DND-41 (cell line): ENCODE results near the gene EVA1C.

Experiments
- ATAC-seq: fragments of 200-7000 bp; cut with Tn5 transposase; 3 replicates; pipeline ENCODE4 v1.9.1; 2021; ENCODE audit warnings: low read depth; ENCODE audit not compliant: insufficient read depth
- DNase-seq: peaks from one replicate; pipeline ENCODE4 v3.0.0-alpha.2; 2020
- H2AFZ ChIP-seq: 2 replicates; pipeline ENCODE4 v1.6.0; 2012; ENCODE audit warnings: low read depth, low read length
- H3K27ac ChIP-seq: 2 replicates; pipeline ENCODE4 v1.5.1; 2012; ENCODE audit warnings: low read length, inconsistent platforms
- H3K27me3 ChIP-seq: fragments of 200-600 bp; sonication (generic); 2 replicates; pipeline ENCODE4 v1.6.0; 2012; ENCODE audit warnings: low read length, mild to moderate bottlenecking, inconsistent platforms; ENCODE audit not compliant: insufficient read depth, poor library complexity
- H3K36me3 ChIP-seq: 2 replicates; pipeline ENCODE4 v1.5.1; 2012; ENCODE audit warnings: low read length, inconsistent platforms; ENCODE audit not compliant: insufficient read depth
- H3K4me1 ChIP-seq: 2 replicates; pipeline ENCODE4 v1.5.1; 2012; ENCODE audit warnings: mild to moderate bottlenecking, low read length; ENCODE audit not compliant: insufficient read depth
- H3K4me2 ChIP-seq: 2 replicates; pipeline ENCODE4 v1.6.0; 2012; ENCODE audit warnings: mild to moderate bottlenecking, moderate library complexity, low read length, inconsistent platforms; ENCODE audit not compliant: insufficient read depth
- H3K4me3 ChIP-seq, 2 experiments: fragments of 200-600 bp in 1 of 2; shearing (Covaris generic) in 1 of 2; 2 replicates each; pipeline ENCODE4 v1.5.1; 2012 to 2016; ENCODE audit warnings: inconsistent platforms in 2 of 2, low read length in 2 of 2, mild to moderate bottlenecking in 2 of 2, low read depth in 1 of 2, moderate library complexity in 1 of 2
- H3K79me2 ChIP-seq: 2 replicates; pipeline ENCODE4 v1.6.0; 2012; ENCODE audit warnings: low read length, inconsistent platforms; ENCODE audit not compliant: insufficient read depth
- H3K9ac ChIP-seq: 2 replicates; pipeline ENCODE4 v1.6.0; 2012; ENCODE audit warnings: low read depth, mild to moderate bottlenecking, inconsistent platforms, low read length, moderate library complexity
- H3K9me3 ChIP-seq: 2 replicates; pipeline ENCODE4 v1.5.1; 2012; ENCODE audit warnings: low read length, moderate library complexity, mild to moderate bottlenecking, inconsistent platforms; ENCODE audit not compliant: insufficient read depth, severe bottlenecking
- H4K20me1 ChIP-seq: 2 replicates; pipeline ENCODE4 v1.6.0; 2012; ENCODE audit warnings: low read length; ENCODE audit not compliant: insufficient read depth
- CTCF ChIP-seq: IDR thresholded peaks from 2 replicates; pipeline ENCODE4 v1.5.1; 2012; ENCODE audit warnings: borderline replicate concordance, low read length, moderate library complexity, mild to moderate bottlenecking; ENCODE audit not compliant: poor library complexity, severe bottlenecking; ENCODE audit errors: extremely low read depth
- EZH2 ChIP-seq: IDR thresholded peaks from 3 replicates; pipeline ENCODE4 v1.6.1; 2012; ENCODE audit warnings: borderline replicate concordance, low read depth, mild to moderate bottlenecking, moderate library complexity, low read length, inconsistent platforms; ENCODE audit not compliant: severe bottlenecking

The EVA1C gene

GRCh38 chr21:32424674-32425073 is 12.2 kb downstream of the EVA1C start:
- Histone ChIP-seq H3K27me3 (peaks cover 14% of the 10 kb centered on the region), H3K36me3 (no peaks in the 10 kb centered on the region), H2AFZ (no peak overlapping the region), H3K27ac (no peak overlapping the region), H4K20me1 (no peaks in the 10 kb centered on the region), H3K4me2 (no peak overlapping the region), H3K9me3 (peaks cover 2% of the 10 kb centered on the region), H3K79me2 (no peaks in the 10 kb centered on the region), H3K4me1 (no peaks in the 10 kb centered on the region), H3K4me3 (no peak overlapping the region), H3K9ac (no peak overlapping the region)
- TF ChIP-seq EZH2 (no peak), CTCF (no peak)
- ATAC-seq (no peak), DNase-seq (no peak)

- Histone ChIP-seq H3K36me3 (no peaks in the 10 kb centered on the region), H3K4me1 (no peaks in the 10 kb centered on the region), H3K9me3 (peaks cover 2% of the 10 kb centered on the region), H3K27me3 (peaks cover 14% of the 10 kb centered on the region), H3K27ac (no peak overlapping the region), H3K79me2 (no peaks in the 10 kb centered on the region), H3K4me3 (no peak overlapping the region), H4K20me1 (no peaks in the 10 kb centered on the region), H3K9ac (no peak overlapping the region), H2AFZ (no peak overlapping the region), H3K4me2 (no peak overlapping the region)
- no peak for TF ChIP-seq EZH2
- TF ChIP-seq CTCF, result no peak
- DNase-seq (no peak), ATAC-seq (no peak)
Observed at GRCh38 chr21:32425628-32426027, 13.1 kb downstream of the EVA1C start.

GRCh38 chr21:32426066-32426465 is 13.6 kb downstream of the EVA1C start:
- Histone ChIP-seq H3K79me2 (no peaks in the 10 kb centered on the region), H3K27ac (no peak overlapping the region), H3K27me3 (peaks cover 14% of the 10 kb centered on the region), H3K9me3 (peaks cover 2% of the 10 kb centered on the region), H4K20me1 (no peaks in the 10 kb centered on the region), H3K4me3 (no peak overlapping the region), H3K4me1 (no peaks in the 10 kb centered on the region), H3K9ac (no peak overlapping the region), H3K4me2 (no peak overlapping the region), H3K36me3 (no peaks in the 10 kb centered on the region), H2AFZ (no peak overlapping the region)
- TF ChIP-seq CTCF, result no peak
- no peak for TF ChIP-seq EZH2
- DNase-seq, result no peak
- no peak for ATAC-seq

- Histone ChIP-seq H3K79me2 (no peaks in the 10 kb centered on the region), H3K4me2 (no peak overlapping the region), H2AFZ (no peak overlapping the region), H3K36me3 (no peaks in the 10 kb centered on the region), H3K27ac (no peak overlapping the region), H3K9me3 (peaks cover 2% of the 10 kb centered on the region), H3K4me3 (no peak overlapping the region), H4K20me1 (no peaks in the 10 kb centered on the region), H3K27me3 (peaks cover 14% of the 10 kb centered on the region), H3K9ac (no peak overlapping the region), H3K4me1 (no peaks in the 10 kb centered on the region)
- DNase-seq (no peak), ATAC-seq (no peak)
- no peak for TF ChIP-seq CTCF
- no peak for TF ChIP-seq EZH2
Observed at GRCh38 chr21:32426592-32427051, 14.1 kb downstream of the EVA1C start.
